ENCODE measurements around the gene MDFIC.

DNA sequence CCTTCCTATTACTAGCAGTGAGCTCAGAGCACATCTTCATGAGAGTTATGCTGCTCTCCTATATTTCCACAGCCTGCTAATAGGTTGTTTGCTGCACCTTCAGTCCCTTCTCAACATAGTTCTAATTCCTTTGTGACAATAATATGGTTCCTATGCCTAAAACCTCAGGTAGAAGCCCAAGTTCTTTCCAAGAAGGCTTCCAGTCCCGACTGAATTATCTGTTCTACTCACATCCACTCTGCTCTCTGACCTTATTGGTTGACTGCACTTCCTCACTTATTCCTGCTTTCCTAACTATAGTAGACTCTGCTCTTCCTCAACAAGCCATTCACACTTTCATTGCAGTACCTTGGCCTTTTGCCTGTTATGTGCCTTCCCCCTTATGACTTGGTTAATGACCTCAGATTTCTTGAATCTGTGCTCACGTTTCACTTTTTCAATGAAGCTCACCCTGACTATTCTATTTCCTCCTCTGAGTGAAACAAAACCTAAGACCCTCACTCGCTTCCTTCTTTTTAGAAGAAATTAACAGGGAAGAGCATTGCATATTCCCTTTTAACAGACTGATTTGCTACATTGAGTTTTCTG, 132.7 kb downstream of the MDFIC start:
- TF ChIP-seq, protein P1, sequence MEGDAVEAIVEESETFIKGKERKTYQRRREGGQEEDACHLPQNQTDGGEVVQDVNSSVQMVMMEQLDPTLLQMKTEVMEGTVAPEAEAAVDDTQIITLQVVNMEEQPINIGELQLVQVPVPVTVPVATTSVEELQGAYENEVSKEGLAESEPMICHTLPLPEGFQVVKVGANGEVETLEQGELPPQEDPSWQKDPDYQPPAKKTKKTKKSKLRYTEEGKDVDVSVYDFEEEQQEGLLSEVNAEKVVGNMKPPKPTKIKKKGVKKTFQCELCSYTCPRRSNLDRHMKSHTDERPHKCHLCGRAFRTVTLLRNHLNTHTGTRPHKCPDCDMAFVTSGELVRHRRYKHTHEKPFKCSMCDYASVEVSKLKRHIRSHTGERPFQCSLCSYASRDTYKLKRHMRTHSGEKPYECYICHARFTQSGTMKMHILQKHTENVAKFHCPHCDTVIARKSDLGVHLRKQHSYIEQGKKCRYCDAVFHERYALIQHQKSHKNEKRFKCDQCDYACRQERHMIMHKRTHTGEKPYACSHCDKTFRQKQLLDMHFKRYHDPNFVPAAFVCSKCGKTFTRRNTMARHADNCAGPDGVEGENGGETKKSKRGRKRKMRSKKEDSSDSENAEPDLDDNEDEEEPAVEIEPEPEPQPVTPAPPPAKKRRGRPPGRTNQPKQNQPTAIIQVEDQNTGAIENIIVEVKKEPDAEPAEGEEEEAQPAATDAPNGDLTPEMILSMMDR (IDR thresholded peaks at IDR 0.05), result no peak
- no peak for TF ChIP-seq POLR2AphosphoS5 (IDR thresholded peaks at IDR 0.05; ENCODE audit: low read depth, low read length)
